NCI-H1417 (cell line): ENCODE measurements around the gene KAZN.
A peak's percentile ranks its signal among the peaks of the same experiment; 100 is the strongest.

Source experiments
- DNase-seq, 3 experiments: peaks; one replicate each; lab custom pipeline; 2025; lab: John Stamatoyannopoulos, UW

The KAZN gene

GRCh38 chr1:14742181-14742980, 143.9 kb downstream of the KAZN start:
- DNase-seq, result no peak

- no peak for DNase-seq
Measured at GRCh38 chr1:14743368-14743767, 144.9 kb downstream of the KAZN start.

GRCh38 chr1:14745001-14745720, 146.7 kb downstream of the KAZN start:
- DNase-seq, result peak in 1 of 3 experiments; percentile 55

GRCh38 chr1:14745789-14746188, 147.3 kb downstream of the KAZN start:
- no peak for DNase-seq

GRCh38 chr1:14746393-14746792, 147.9 kb downstream of the KAZN start:
- DNase-seq, result no peak

GRCh38 chr1:14748151-14748550, 149.7 kb downstream of the KAZN start:
- no peak for DNase-seq

- DNase-seq, result no peak
Measured at GRCh38 chr1:14748977-14749376, 150.5 kb downstream of the KAZN start.

GRCh38 chr1:14750490-14750889, 152.0 kb downstream of the KAZN start:
- no peak for DNase-seq

- no peak for DNase-seq
Measured at GRCh38 chr1:14755518-14756252, 157.2 kb downstream of the KAZN start.

- DNase-seq, result no peak
Measured at GRCh38 chr1:14756589-14757285, 158.3 kb downstream of the KAZN start.

- no peak for DNase-seq
Measured at GRCh38 chr1:14757286-14757625, 158.8 kb downstream of the KAZN start.

GRCh38 chr1:14759042-14759818, 160.7 kb downstream of the KAZN start:
- DNase-seq, result no peak

- no peak for DNase-seq
Measured at GRCh38 chr1:14759843-14760242, 161.4 kb downstream of the KAZN start.

- no peak for DNase-seq
Measured at GRCh38 chr1:14760780-14761179, 162.3 kb downstream of the KAZN start.

GRCh38 chr1:14761291-14762153, 163.0 kb downstream of the KAZN start:
- peak in 1 of 3 experiments; percentile 22 for DNase-seq

GRCh38 chr1:14763977-14764376, 165.5 kb downstream of the KAZN start:
- no peak for DNase-seq

GRCh38 chr1:14765773-14766172, 167.3 kb downstream of the KAZN start:
- no peak for DNase-seq

GRCh38 chr1:14767075-14767474, 168.6 kb downstream of the KAZN start:
- DNase-seq, result no peak

- DNase-seq, result no peak
Measured at GRCh38 chr1:14768582-14769304, 170.3 kb downstream of the KAZN start.
